ENCODE data around the gene SRGAP3. TPM values are rescaled to one million over a fixed set of nuclear protein-coding genes. Genes with fewer than 3 reads are reported as not detected.
A peak's percentile ranks its signal among the peaks of the same experiment; 100 is the strongest.

The SRGAP3 gene
- total RNA-seq, 2 experiments from 2014 or later, result 2.8 to 3.2 TPM

- no peak overlapping the region for H3K4me3 ChIP-seq (ENCODE audit: low read length)
- CTCF ChIA-PET, result interaction anchor here (0.6 kb wide), 1 partner anchor 399 kb away, joined by 4 read pairs; no protein-coding TSS in a partner anchor
- POLR2A ChIA-PET, result interaction anchor here (0.6 kb wide), 1 partner anchor 243 kb away, joined by 3 read pairs; the partner anchor contains the start of gene RAD18
- no peaks in the 10 kb centered on the region for H3K36me3 ChIP-seq (ENCODE audit: insufficient read depth, low read length)
- no peaks in the 10 kb centered on the region for H3K9me3 ChIP-seq (ENCODE audit: control insufficient read depth in 1 of 2, insufficient read depth in 1 of 2, low read length in 2 of 2)
- H3K27me3 ChIP-seq (ENCODE audit: control insufficient read depth in 1 of 2, insufficient read depth in 2 of 2, low read length in 2 of 2), result no peaks in the 10 kb centered on the region
- H3K4me1 ChIP-seq (ENCODE audit: insufficient read depth, low read length), result no peaks in the 10 kb centered on the region
- Mint-ChIP-seq H3K4me1 (ENCODE audit: low read depth) (no peaks in the 10 kb centered on the region), H3K36me3 (ENCODE audit: low read depth) (no peaks in the 10 kb centered on the region), H3K9me3 (no peaks in the 10 kb centered on the region), H3K4me3 (no peak overlapping the region), H3K27me3 (no peaks in the 10 kb centered on the region), H3K27ac (no peak overlapping the region)
- TF ChIP-seq, protein P1, sequence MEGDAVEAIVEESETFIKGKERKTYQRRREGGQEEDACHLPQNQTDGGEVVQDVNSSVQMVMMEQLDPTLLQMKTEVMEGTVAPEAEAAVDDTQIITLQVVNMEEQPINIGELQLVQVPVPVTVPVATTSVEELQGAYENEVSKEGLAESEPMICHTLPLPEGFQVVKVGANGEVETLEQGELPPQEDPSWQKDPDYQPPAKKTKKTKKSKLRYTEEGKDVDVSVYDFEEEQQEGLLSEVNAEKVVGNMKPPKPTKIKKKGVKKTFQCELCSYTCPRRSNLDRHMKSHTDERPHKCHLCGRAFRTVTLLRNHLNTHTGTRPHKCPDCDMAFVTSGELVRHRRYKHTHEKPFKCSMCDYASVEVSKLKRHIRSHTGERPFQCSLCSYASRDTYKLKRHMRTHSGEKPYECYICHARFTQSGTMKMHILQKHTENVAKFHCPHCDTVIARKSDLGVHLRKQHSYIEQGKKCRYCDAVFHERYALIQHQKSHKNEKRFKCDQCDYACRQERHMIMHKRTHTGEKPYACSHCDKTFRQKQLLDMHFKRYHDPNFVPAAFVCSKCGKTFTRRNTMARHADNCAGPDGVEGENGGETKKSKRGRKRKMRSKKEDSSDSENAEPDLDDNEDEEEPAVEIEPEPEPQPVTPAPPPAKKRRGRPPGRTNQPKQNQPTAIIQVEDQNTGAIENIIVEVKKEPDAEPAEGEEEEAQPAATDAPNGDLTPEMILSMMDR (IDR thresholded peaks at IDR 0.05), result no peak
- ATAC-seq (ENCODE audit: poor library complexity), result no peak
- H3K27ac ChIP-seq (ENCODE audit: low read depth in 1 of 2, low read length in 2 of 2), result no peak overlapping the region
- no peak for DNase-seq
- intact Hi-C loops (cut with DNase I, micrococcal nuclease), result no loop called here
Observed at GRCh38 chr3:9206287-9206686, 43.2 kb downstream of the SRGAP3 start.

- Mint-ChIP-seq H3K9me3 (no peaks in the 10 kb centered on the region), H3K27ac (no peak overlapping the region), H3K4me1 (ENCODE audit: low read depth) (no peaks in the 10 kb centered on the region), H3K4me3 (no peak overlapping the region), H3K36me3 (ENCODE audit: low read depth) (no peaks in the 10 kb centered on the region), H3K27me3 (no peaks in the 10 kb centered on the region)
- Histone ChIP-seq H3K9me3 (ENCODE audit: control insufficient read depth in 1 of 2, insufficient read depth in 1 of 2, low read length in 2 of 2) (no peaks in the 10 kb centered on the region), H3K36me3 (ENCODE audit: insufficient read depth, low read length) (no peaks in the 10 kb centered on the region), H3K27ac (ENCODE audit: low read depth in 1 of 2, low read length in 2 of 2) (no peak overlapping the region), H3K27me3 (ENCODE audit: control insufficient read depth in 1 of 2, insufficient read depth in 2 of 2, low read length in 2 of 2) (no peaks in the 10 kb centered on the region), H3K4me3 (ENCODE audit: low read length) (no peak overlapping the region), H3K4me1 (ENCODE audit: insufficient read depth, low read length) (no peaks in the 10 kb centered on the region)
- ATAC-seq (ENCODE audit: poor library complexity) (no peak), DNase-seq (peak in 1 of 14 experiments; percentile 0)
- TF ChIP-seq, protein P1 (IDR thresholded peaks at IDR 0.05), result no peak
- ChIA-PET POLR2A (no interaction called here), CTCF (interaction anchor here (0.6 kb wide), 1 partner anchor 398 kb away, joined by 4 read pairs; no protein-coding TSS in a partner anchor)
- intact Hi-C loops (cut with DNase I, micrococcal nuclease), result no loop called here
Observed at GRCh38 chr3:9205345-9206143, 43.9 kb downstream of the SRGAP3 start.

DNA sequence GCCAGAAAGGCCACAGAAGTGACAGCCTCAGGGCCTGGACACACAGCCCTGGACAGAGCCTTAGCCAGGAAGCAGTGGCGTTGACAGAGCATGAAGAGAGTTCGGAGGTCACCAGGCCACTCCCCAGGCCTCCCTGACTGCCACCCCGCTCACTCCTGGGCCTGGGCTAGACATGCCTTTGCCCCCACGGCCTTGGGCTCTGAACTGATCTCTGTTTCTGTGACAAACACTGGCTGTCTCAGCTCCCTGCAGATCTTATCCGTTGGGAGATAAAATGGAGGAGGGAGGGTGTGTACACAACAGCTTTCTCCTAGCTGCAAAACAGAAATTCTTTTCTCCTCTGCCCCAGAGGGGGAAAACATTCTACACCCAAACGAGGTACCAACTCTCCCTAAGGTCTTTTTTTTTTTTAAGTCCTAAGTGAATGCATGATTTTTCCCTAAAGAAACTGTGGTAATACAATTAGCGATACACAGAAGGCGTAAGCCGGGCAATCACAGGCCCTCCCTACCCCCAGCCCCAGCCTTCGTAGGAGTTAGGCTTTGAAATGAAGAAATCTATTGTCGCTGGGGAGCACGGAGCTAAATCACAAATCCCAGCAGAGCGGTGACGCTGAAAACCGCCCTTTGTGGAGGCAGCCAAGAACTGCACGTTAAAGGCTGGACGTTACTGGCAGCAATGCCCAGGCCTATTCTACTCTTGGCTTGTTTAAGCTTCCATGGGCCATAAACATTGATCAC, 45.0 kb downstream of the SRGAP3 start:
- intact Hi-C loops (cut with DNase I, micrococcal nuclease), result no loop called here
- no peak overlapping the region for H3K4me3 Mint-ChIP-seq
- Histone ChIP-seq H3K27ac (ENCODE audit: low read depth in 1 of 2, low read length in 2 of 2) (no peak overlapping the region), H3K9me3 (ENCODE audit: control insufficient read depth in 1 of 2, insufficient read depth in 1 of 2, low read length in 2 of 2) (no peaks in the 10 kb centered on the region), H3K4me3 (ENCODE audit: low read length) (no peak overlapping the region), H3K36me3 (ENCODE audit: insufficient read depth, low read length) (no peaks in the 10 kb centered on the region), H3K27me3 (ENCODE audit: control insufficient read depth in 1 of 2, insufficient read depth in 2 of 2, low read length in 2 of 2) (no peaks in the 10 kb centered on the region), H3K4me1 (ENCODE audit: insufficient read depth, low read length) (no peaks in the 10 kb centered on the region)
- H3K9me3 Mint-ChIP-seq, result no peaks in the 10 kb centered on the region
- ChIA-PET CTCF (no interaction called here), POLR2A (no interaction called here)
- TF ChIP-seq, protein P1 (IDR thresholded peaks at IDR 0.05), result no peak
- no peak for ATAC-seq (ENCODE audit: poor library complexity)
- H3K36me3 Mint-ChIP-seq (ENCODE audit: low read depth), result no peaks in the 10 kb centered on the region
- no peak overlapping the region for H3K27ac Mint-ChIP-seq
- H3K4me1 Mint-ChIP-seq (ENCODE audit: low read depth), result no peaks in the 10 kb centered on the region
- H3K27me3 Mint-ChIP-seq, result no peaks in the 10 kb centered on the region
- DNase-seq, result no peak
